Measurements from ENCODE around the gene EDEM3. TPM values are rescaled to one million over a fixed set of nuclear protein-coding genes. Genes with fewer than 3 reads are reported as not detected.
A peak's percentile ranks its signal among the peaks of the same experiment; 100 is the strongest.

EDEM3 gene
- total RNA-seq, 1 experiment from 2014 or later, result 10.6 TPM

- no peak for TF ChIP-seq PRDM15 (CRISPR knock-in tag; IDR thresholded peaks at IDR 0.05)
- no peak for TF ChIP-seq GTF2I (CRISPR knock-in tag; conservative IDR thresholded peaks at IDR 0.05)
- no peak for TF ChIP-seq ELF4 (CRISPR knock-in tag; IDR thresholded peaks at IDR 0.05; ENCODE audit: low read depth)
Measured at GRCh38 chr1:184672013-184672726, 82.5 kb downstream of the EDEM3 start (continued).

- ChIA-PET POLR2A (no interaction called here), CTCF (interaction anchor here (1.0 to 1.3 kb wide), 2 partner anchors 23 to 427 kb away, joined by 4 to 10 read pairs; no protein-coding TSS in a partner anchor)
- no peak overlapping the region for H3K4me3 Mint-ChIP-seq
- peak overlapping the region; percentile 26; the same call in 1 of the 2 replicates for H3K27ac Mint-ChIP-seq
- DNase-seq (ENCODE audit: low spot score), result no peak
- peaks cover 5% of the 10 kb centered on the region for H3K27me3 Mint-ChIP-seq (ENCODE audit: low read depth)
- no peaks in the 10 kb centered on the region for H3K36me3 Mint-ChIP-seq
- TF ChIP-seq GABPB1 (CRISPR knock-in tag; IDR thresholded peaks at IDR 0.05), result no peak
- TF ChIP-seq MAX (CRISPR knock-in tag; IDR thresholded peaks at IDR 0.05), result no peak
- TF ChIP-seq JUN (CRISPR knock-in tag; IDR thresholded peaks at IDR 0.05), result no peak
- TF ChIP-seq GRHL2 (CRISPR knock-in tag; IDR thresholded peaks at IDR 0.05; ENCODE audit: insufficient replicate concordance, severe bottlenecking), result no peak
- no peak for TF ChIP-seq ERG (CRISPR knock-in tag; IDR thresholded peaks at IDR 0.05)
- TF ChIP-seq ZBTB43 (CRISPR knock-in tag; IDR thresholded peaks at IDR 0.05), result peak; percentile 82; the same call in 1 of the 2 replicates
- H3K9me3 Mint-ChIP-seq, result no peaks in the 10 kb centered on the region
- H3K4me1 Mint-ChIP-seq, result peaks cover 75% of the 10 kb centered on the region
- no peak for ATAC-seq
Measured at GRCh38 chr1:184669391-184669790, 85.3 kb downstream of the EDEM3 start.

- CTCF ChIA-PET, result interaction anchor here (1.8 to 4.9 kb wide), 7 partner anchors 12 to 423 kb away, joined by 8 to 64 read pairs (median 28); partner anchors contain the start of gene C1orf21
- Mint-ChIP-seq H3K27ac (no peak overlapping the region), H3K27me3 (ENCODE audit: low read depth) (peaks cover 8% of the 10 kb centered on the region), H3K9me3 (no peaks in the 10 kb centered on the region), H3K36me3 (no peaks in the 10 kb centered on the region), H3K4me3 (no peak overlapping the region), H3K4me1 (peaks cover 45% of the 10 kb centered on the region)
- DNase-seq (ENCODE audit: low spot score) (no peak), ATAC-seq (no peak)
- POLR2A ChIA-PET, result no interaction called here
- TF ChIP-seq PREB (CRISPR knock-in tag; IDR thresholded peaks at IDR 0.05; ENCODE audit: borderline replicate concordance), result no peak
- no peak for TF ChIP-seq CTCF (IDR thresholded peaks at IDR 0.05)
- no peak for TF ChIP-seq STAT6 (CRISPR knock-in tag; conservative IDR thresholded peaks at IDR 0.05; ENCODE audit: low read depth)
- TF ChIP-seq ATF1 (CRISPR knock-in tag; IDR thresholded peaks at IDR 0.05), result no peak
- TF ChIP-seq ZNF281 (CRISPR knock-in tag; IDR thresholded peaks at IDR 0.05), result no peak
- no peak for TF ChIP-seq IRF2 (CRISPR knock-in tag; IDR thresholded peaks at IDR 0.05; ENCODE audit: borderline replicate concordance, low read depth)
- TF ChIP-seq MAX (CRISPR knock-in tag; IDR thresholded peaks at IDR 0.05), result no peak
Measured at GRCh38 chr1:184665360-184665759, 89.3 kb downstream of the EDEM3 start.
